Aorta (tissue), 5 donors: Measurements from ENCODE around the gene NDUFAF5. TPM values are rescaled to one million over a fixed set of nuclear protein-coding genes. Genes with fewer than 3 reads are reported as not detected.
A peak's percentile ranks its signal among the peaks of the same experiment; 100 is the strongest.

Source experiments
- ATAC-seq: fragments of 200-7000 bp; cut with Tn5 transposase; one replicate; pipeline ENCODE4 v1.9.1; 2022; ENCODE audit warnings: moderate library complexity; ENCODE audit not compliant: low FRiP score
- DNase-seq, 2 donors: peaks; one replicate each; pipeline ENCODE4 v3.0.0-alpha.2; 2020
- H3K27ac ChIP-seq, 2 donors: one replicate each; pipeline ENCODE4 v1.5.1; 2013; ENCODE audit warnings: low read length in 2 of 2, mild to moderate bottlenecking in 2 of 2, moderate library complexity in 2 of 2, control low read depth in 1 of 2, inconsistent platforms in 1 of 2, low read depth in 1 of 2
- H3K27me3 ChIP-seq, 2 donors: one replicate each; pipeline ENCODE4 v1.6.1; 2013; ENCODE audit warnings: control low read depth in 1 of 2, low read length in 1 of 2, mild to moderate bottlenecking in 1 of 2, moderate library complexity in 1 of 2; ENCODE audit not compliant: insufficient read depth in 2 of 2, control insufficient read depth in 1 of 2
- H3K36me3 ChIP-seq, 2 donors: one replicate each; pipeline ENCODE4 v1.6.1; 2013; ENCODE audit warnings: control low read depth in 1 of 2, low read length in 1 of 2, mild to moderate bottlenecking in 1 of 2; ENCODE audit not compliant: insufficient read depth in 2 of 2, control insufficient read depth in 1 of 2
- H3K4me1 ChIP-seq, 2 donors: one replicate each; pipeline ENCODE4 v1.6.1; 2013; ENCODE audit warnings: low read length in 2 of 2, control low read depth in 1 of 2, mild to moderate bottlenecking in 1 of 2, moderate library complexity in 1 of 2; ENCODE audit not compliant: insufficient read depth in 2 of 2, control insufficient read depth in 1 of 2
- H3K4me3 ChIP-seq, 2 donors: one replicate each; pipeline ENCODE4 v1.5.1; 2013; ENCODE audit warnings: low read length in 2 of 2, control low read depth in 1 of 2, mild to moderate bottlenecking in 1 of 2
- H3K9me3 ChIP-seq: one replicate; pipeline ENCODE4 v1.6.1; 2013; ENCODE audit warnings: mild to moderate bottlenecking, low read length; ENCODE audit not compliant: control insufficient read depth
- WGBS, 2 donors: extraction: QIAGEN DNeasy Blood & Tissue Kit; methylation state at CpG; one replicate each; pipeline ENCODE4 v1.1.7; 2013; 5-methylcytosine and 5-hydroxymethylcytosine counted together
- intact Hi-C, 2 donors: fragments of 100-400 bp; cut with DNase I; formaldehyde crosslinking; loops; one replicate each; pipeline versions ENCODE4 v1.14.2 to v1.15.0; 2022
- polyA plus RNA-seq, 2 donors: library from polyadenylated mRNA; stranded (reverse); fragments of 200-250 nt; gene quantifications; one replicate each; pipeline ENCODE4 v1.2.3, GENCODE V29; 2013
- total RNA-seq, 2 donors: library from RNA; stranded (reverse); fragmentation: NEBNext Ultra II Directional; extraction: Animal tissue kit (Norgen Biotek cat#: 25700); gene quantifications; one replicate each; pipeline ENCODE4 v1.2.1, GENCODE V29; 2021
- donor health status: healthy with polysubstance abuse.
- donor health status: Bipolar disorder and iron deficiency.
- donor health status: DM: no; HTN: no; CAD: no.
- donor health status: DM: no; HTN: no; CAD: no.
- donor health status: DM: yes; HTN: yes; CAD: no.

The NDUFAF5 gene
- total and polyA plus RNA-seq, 4 donors, result 23.5 to 27.0 (median 25.0) TPM

DNA sequence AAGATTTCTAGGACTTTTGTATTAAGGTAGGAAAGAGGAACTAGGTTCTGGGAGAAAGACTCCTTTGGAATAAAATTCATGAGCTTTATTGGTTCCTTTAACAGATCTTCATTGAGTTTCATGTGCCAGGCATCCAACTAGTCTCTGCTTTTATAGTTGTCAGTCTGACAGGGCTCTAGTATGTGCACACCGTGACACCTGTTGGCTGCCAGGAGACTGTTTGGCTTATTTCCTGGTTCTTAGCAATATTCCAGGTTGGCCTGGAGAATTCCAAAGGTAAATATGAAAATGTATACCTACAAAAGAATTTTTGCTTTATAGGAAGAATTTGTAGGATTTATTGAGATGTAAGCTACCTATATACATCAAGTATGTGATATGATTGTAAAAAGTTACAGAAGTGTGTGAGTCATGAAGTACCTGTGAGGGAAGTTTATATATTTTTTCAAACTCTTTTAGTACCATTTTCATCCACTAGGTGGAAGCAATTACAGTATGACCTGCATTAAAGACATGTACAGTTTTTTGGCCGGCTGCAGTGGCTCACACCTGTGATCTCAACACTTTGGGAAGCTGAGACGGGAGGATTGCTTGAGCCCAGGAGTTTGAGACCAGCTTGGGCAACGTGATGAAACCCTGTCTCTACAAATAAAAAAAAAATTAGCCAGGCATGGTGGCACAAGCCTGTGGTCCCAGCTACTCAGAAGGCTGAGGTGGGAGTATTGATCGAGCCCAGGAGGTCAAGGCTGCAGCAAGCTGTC is 35.2 kb downstream of the NDUFAF5 start:
- Histone ChIP-seq H3K36me3 (peaks cover 0 to 1% of the 10 kb centered on the region in 2 donors), H3K27me3 (no peaks in the 10 kb centered on the region), H3K4me3 (no peak overlapping the region), H3K9me3 (peaks cover 1% of the 10 kb centered on the region), H3K27ac (no peak overlapping the region), H3K4me1 (no peaks in the 10 kb centered on the region)
- WGBS, 2 donors, result 28 to 29% methylated on average over 5 of the region's 5 CpGs
- ATAC-seq, result peak; percentile 69
- intact Hi-C loops, result loop anchor here (2.0 to 10.0 kb wide), 3 partner anchors 125 to 235 kb away; no protein-coding TSS in a partner anchor
- DNase-seq, result peak in 1 of 2 donors; percentile 65

DNA sequence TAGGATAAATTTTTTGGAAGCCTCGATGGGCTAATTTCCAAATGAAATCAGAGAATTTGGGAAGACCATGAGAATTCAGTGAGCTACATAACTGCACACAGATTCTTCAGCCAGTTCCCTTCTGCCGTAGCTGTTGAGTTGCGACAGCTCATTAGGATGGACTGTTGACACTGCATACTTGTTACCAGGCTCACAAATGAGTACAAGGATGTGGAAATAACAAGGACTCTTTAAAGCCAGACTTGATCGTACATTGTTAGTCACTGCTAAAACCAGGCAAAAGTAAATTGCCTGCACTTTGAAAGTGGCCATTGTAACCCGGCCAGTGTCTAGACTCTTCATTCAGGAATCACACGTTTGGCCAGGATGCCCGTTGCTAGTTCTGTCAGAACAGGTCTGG is 37.0 kb downstream of the NDUFAF5 start:
- intact Hi-C loops, result loop anchor here (2.0 to 10.0 kb wide), 3 partner anchors 123 to 233 kb away; no protein-coding TSS in a partner anchor
- DNase-seq, result peak in 1 of 2 donors; percentile 32
- Histone ChIP-seq H3K27me3 (no peaks in the 10 kb centered on the region), H3K4me1 (no peaks in the 10 kb centered on the region), H3K36me3 (no peaks in the 10 kb centered on the region), H3K27ac (no peak overlapping the region), H3K4me3 (no peak overlapping the region), H3K9me3 (peaks cover 1% of the 10 kb centered on the region)
- peak; percentile 67 for ATAC-seq
- 87 to 90% methylated on average over 7 of the region's 7 CpGs for WGBS, 2 donors

DNA sequence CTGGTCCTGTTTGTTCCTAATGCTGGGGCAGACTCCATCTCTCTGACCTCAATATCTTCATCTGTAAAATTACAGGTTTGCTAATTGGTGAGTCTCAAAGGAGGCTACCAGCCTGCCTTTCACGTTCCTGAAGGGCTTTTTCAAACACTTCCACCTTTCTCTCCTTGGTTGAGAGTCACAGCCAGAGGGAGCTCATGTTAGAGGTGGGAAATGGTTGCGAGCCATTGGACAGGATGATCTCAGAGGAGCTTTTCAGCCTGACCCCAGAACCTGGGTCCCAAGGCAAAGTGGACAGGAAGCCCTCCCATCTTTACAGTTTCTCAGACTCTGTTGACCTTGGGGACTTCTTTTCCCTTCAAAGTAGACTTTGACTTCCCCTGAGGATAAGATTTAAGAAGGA is 37.6 kb downstream of the NDUFAF5 start:
- H3K27ac ChIP-seq, result no peak overlapping the region
- no peaks in the 10 kb centered on the region for H3K36me3 ChIP-seq
- intact Hi-C loops, result loop anchor here (10.0 kb wide), 2 partner anchors 122 to 132 kb away; no protein-coding TSS in a partner anchor

DNA sequence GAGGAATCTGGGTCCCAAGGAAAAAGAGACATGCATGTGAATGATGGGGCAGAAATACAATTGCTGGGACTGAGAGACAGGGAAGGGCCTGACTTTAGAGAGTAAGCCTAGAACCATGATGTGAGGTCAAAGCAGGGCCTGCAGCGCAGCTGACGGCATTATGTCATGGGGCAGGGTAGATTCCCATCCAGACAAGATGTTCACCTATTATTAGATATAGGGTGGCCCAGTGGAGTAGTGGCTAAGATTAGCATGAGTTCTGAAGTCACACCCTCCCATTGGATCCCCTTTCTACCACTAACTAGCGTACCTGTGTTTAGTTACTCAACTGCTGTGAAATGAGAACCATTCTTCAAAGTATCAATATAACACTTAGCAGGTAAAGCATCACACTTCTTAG is 39.6 kb downstream of the NDUFAF5 start:
- Histone ChIP-seq H3K9me3 (peaks cover 1% of the 10 kb centered on the region), H3K27me3 (no peaks in the 10 kb centered on the region), H3K36me3 (no peaks in the 10 kb centered on the region), H3K4me3 (no peak overlapping the region), H3K4me1 (no peaks in the 10 kb centered on the region), H3K27ac (no peak overlapping the region)
- no peak for ATAC-seq
- 95 to 96% methylated on average over 3 of the region's 3 CpGs for WGBS, 2 donors
- intact Hi-C loops, result loop anchor here (10.0 kb wide), 2 partner anchors 120 to 130 kb away; no protein-coding TSS in a partner anchor
- no peak for DNase-seq

More for the DNA sequence above, 37.6 kb downstream of the NDUFAF5 start:
- Histone ChIP-seq H3K9me3 (peaks cover 1% of the 10 kb centered on the region), H3K4me3 (no peak overlapping the region), H3K27me3 (no peaks in the 10 kb centered on the region), H3K4me1 (no peaks in the 10 kb centered on the region)
- 53 to 67% methylated on average over 2 of the region's 2 CpGs for WGBS, 2 donors
- ATAC-seq (no peak), DNase-seq (no peak)

DNA sequence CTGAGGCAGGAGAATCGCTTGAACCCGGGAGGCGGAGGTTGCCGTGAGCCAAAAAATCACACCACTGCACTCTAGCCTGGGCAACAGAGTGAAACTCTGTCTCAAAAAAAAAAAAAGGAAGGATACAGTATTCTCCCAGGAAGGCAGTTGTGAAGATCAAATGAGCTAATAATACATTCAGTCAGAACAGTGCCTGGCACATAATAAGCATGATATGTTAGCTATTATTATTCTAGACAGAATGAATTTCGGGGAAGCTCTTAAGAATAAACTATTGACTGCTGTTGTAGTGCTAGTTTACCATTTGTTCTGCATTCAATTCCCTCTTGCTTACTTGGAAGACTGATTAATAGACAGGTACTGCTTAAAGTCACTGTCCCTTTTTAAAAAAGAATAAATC is 40.6 kb downstream of the NDUFAF5 start:
- H3K4me1 ChIP-seq, result no peaks in the 10 kb centered on the region
- no peaks in the 10 kb centered on the region for H3K27me3 ChIP-seq
- no peaks in the 10 kb centered on the region for H3K36me3 ChIP-seq
- no peak for DNase-seq
- no peak overlapping the region for H3K27ac ChIP-seq
- peaks cover 1% of the 10 kb centered on the region for H3K9me3 ChIP-seq
- intact Hi-C loops, result loop anchor here (10.0 kb wide), 2 partner anchors 119 to 129 kb away; no protein-coding TSS in a partner anchor
- no peak overlapping the region for H3K4me3 ChIP-seq
- no peak for ATAC-seq
- WGBS, 2 donors, result 83 to 93% methylated on average over 4 to 5 of the region's 5 CpGs

DNA sequence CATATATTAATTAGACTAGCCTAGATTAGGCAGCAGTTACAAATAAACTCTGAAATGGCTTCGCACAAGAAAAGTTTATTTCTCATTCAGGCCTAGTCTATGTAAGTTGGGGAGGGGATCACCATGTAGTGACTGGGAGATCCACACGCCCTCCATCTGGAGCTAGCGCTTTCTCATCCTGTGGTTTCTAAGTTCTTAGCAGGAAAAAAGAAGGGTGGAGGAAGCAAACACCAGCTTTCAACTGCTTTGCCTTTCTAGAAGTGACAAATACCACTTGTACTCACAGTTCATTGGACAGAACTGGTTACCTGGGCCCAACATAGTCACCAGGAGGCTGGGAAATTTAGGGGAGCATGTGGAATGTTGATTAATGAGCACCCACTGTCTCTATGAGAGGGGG is 46.6 kb downstream of the NDUFAF5 start:
- H3K4me3 ChIP-seq, result no peak overlapping the region
- no peak overlapping the region for H3K27ac ChIP-seq
- no peaks in the 10 kb centered on the region for H3K27me3 ChIP-seq
- intact Hi-C loops, result no loop called here
- WGBS, 2 donors, result 82 to 83% methylated on average over 3 of the region's 3 CpGs
- H3K9me3 ChIP-seq, result no peaks in the 10 kb centered on the region
- DNase-seq (no peak), ATAC-seq (no peak)
- no peaks in the 10 kb centered on the region for H3K36me3 ChIP-seq
- no peaks in the 10 kb centered on the region for H3K4me1 ChIP-seq

DNA sequence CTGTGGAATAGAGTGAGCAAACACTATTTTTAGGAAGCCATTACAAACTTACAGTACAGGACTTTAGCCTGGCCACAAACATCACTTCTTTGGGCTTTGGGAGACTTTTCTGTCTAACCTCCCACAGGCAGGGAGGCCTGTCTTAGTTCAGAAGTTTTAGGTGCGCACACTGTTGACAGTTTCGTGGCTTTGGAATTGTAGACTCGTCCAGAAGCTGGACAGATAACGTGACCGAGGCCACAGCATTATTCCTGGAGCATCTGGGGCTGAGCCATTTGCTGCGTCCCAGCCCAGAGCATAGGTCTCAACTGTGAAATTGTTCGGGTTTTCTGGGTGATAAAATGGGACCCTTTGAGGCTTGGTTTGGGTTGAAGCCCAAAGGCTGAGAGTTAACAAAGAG is 53.8 kb downstream of the NDUFAF5 start:
- intact Hi-C loops, result no loop called here
- H3K9me3 ChIP-seq, result no peaks in the 10 kb centered on the region
- DNase-seq, result no peak

DNA sequence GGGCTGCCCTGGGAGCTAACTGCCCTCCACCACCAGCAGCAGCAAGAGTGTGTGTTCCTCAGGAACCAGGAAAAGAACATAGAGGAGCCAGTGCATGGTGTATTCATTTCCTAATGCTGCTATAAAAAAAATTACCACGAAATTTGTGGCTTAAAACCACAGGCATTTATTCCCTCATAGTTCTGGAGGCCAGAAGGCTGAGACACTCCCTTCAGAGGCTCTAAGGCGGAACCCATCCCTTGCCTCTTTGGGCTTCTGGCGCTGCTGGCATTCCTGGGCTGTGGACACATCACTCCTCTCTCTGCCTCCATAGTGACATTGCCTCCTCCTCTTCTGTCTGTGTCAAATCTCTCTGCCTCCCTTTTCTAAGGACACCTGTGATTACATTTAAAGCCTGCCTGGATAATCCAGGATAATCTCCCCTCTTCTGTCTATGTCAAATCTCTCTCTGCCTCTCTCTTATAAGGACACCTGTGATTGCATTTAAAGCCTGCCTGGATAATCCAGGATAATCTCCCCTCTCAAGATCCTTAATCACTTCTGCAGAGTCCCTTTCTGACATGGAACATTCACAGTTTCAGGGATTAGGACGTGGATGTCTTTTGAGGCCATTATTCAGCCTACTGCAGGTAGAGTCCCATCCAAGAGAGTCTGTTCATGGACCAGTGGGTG is 54.7 kb downstream of the NDUFAF5 start:
- intact Hi-C loops, result no loop called here
- H3K36me3 ChIP-seq, result no peaks in the 10 kb centered on the region
- H3K4me3 ChIP-seq, result no peak overlapping the region
- H3K27me3 ChIP-seq, result no peaks in the 10 kb centered on the region
- H3K9me3 ChIP-seq, result no peaks in the 10 kb centered on the region
- no peak overlapping the region for H3K27ac ChIP-seq
- no peak for ATAC-seq
- DNase-seq, result no peak
- 64 to 68% methylated on average over 4 of the region's 4 CpGs for WGBS, 2 donors
- no peaks in the 10 kb centered on the region for H3K4me1 ChIP-seq

More for the DNA sequence above, 53.8 kb downstream of the NDUFAF5 start:
- WGBS, 2 donors, result 75 to 79% methylated on average over 7 of the region's 7 CpGs
- no peak overlapping the region for H3K4me3 ChIP-seq
- H3K4me1 ChIP-seq, result no peaks in the 10 kb centered on the region
- ATAC-seq, result no peak
- no peaks in the 10 kb centered on the region for H3K36me3 ChIP-seq
- no peaks in the 10 kb centered on the region for H3K27me3 ChIP-seq
- no peak overlapping the region for H3K27ac ChIP-seq
